Effector memory CD4-positive, alpha-beta T cell (primary cell): Measurements from ENCODE around the gene USP5.
"Not testable (repeated sequence)": the region's sequence is repeated elsewhere in the genome, so short reads cannot be mapped to it uniquely, and the experiment has no call there.

Source experiments
- DNase-seq, 3 donors: peaks; one replicate each; pipeline ENCODE4 v3.0.0-alpha.2; 2020
- H3K27ac ChIP-seq: 2 replicates; pipeline ENCODE4 v1.7.0; 2013; ENCODE audit warnings: mild to moderate bottlenecking, low read length, moderate library complexity; ENCODE audit not compliant: insufficient read depth, poor library complexity, severe bottlenecking
- H3K27me3 ChIP-seq: replicated peaks from 2 replicates; pipeline ENCODE4 v1.7.0; 2013; ENCODE audit warnings: mild to moderate bottlenecking, low read length; ENCODE audit not compliant: insufficient read depth, control insufficient read depth, poor library complexity, severe bottlenecking
- H3K36me3 ChIP-seq: 2 replicates; pipeline ENCODE4 v1.7.0; 2013; ENCODE audit warnings: mild to moderate bottlenecking, low read length, moderate library complexity; ENCODE audit not compliant: control insufficient read depth, insufficient read depth
- H3K4me1 ChIP-seq: 2 replicates; pipeline ENCODE4 v1.7.0; 2013; ENCODE audit warnings: low read length, mild to moderate bottlenecking; ENCODE audit not compliant: control insufficient read depth, insufficient read depth, poor library complexity, severe bottlenecking
- H3K4me3 ChIP-seq: 2 replicates; pipeline ENCODE4 v1.7.0; 2013; ENCODE audit warnings: low read length, low read depth, mild to moderate bottlenecking; ENCODE audit not compliant: insufficient read depth, poor library complexity, severe bottlenecking
- H3K9me3 ChIP-seq: 2 replicates; pipeline ENCODE4 v1.7.0; 2013; ENCODE audit warnings: mild to moderate bottlenecking, low read length, moderate library complexity; ENCODE audit not compliant: control insufficient read depth

Gene USP5

DNA sequence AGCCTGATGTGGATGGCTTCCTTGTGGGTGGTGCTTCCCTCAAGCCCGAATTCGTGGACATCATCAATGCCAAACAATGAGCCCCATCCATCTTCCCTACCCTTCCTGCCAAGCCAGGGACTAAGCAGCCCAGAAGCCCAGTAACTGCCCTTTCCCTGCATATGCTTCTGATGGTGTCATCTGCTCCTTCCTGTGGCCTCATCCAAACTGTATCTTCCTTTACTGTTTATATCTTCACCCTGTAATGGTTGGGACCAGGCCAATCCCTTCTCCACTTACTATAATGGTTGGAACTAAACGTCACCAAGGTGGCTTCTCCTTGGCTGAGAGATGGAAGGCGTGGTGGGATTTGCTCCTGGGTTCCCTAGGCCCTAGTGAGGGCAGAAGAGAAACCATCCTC is 18.4 kb downstream of the USP5 start:
- peaks cover 12% of the 10 kb centered on the region for H3K36me3 ChIP-seq
- H3K9me3 ChIP-seq, H3K4me3 ChIP-seq, H3K27ac ChIP-seq, DNase-seq, H3K27me3 ChIP-seq: not testable (repeated sequence)
- H3K4me1 ChIP-seq, result peaks cover 44% of the 10 kb centered on the region

DNA sequence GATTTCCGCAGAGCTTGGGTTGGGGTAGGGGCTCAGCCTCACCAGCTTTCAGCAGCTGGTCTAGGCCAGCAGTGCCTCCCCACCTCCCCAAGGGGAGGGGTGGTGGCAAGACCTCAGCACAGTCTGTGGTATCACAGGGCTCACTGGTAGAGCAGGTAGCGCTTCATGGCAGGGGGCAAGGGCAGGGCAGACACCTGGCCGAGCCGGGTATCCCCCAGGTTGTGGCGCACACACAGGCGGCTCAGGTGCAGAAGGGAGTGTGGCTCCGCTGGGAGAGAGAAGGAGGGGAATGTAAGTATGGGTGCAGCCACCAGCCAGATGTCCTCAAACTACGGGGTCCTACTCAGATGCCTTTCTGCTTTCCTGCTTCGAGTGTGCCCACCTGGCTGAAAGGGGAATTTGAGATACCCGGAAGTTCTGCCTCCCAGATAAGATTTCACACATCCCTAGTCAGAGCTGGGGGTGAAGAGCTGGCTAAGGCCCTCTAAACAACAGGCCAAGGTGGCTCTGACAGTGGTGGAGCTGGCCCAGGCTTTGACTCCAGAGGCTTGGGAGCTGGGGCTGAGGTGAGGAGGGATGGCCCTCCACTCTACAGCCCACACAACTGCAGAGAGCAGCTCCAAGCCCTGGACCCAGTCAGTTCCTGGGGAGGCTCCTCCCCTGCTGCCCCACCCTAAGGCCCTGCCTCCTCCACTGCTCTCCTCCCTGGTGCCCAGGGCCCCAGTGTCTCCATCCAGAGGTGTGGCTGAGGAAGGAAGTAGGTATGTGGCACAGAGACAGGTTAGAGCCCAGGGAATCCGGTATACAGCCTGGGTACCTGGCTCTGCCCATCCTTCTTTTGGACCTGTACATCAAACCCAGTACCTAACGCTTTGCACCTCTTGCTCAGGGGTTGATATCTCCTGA is 19.4 kb downstream of the USP5 start:
- peak in 1 of 3 donors; percentile 21 for DNase-seq
- Histone ChIP-seq H3K27me3 (no peaks in the 10 kb centered on the region), H3K27ac (peak overlapping the region; percentile 82), H3K4me1 (peaks cover 44% of the 10 kb centered on the region), H3K36me3 (peaks cover 12% of the 10 kb centered on the region), H3K9me3 (no peaks in the 10 kb centered on the region), H3K4me3 (peak overlapping the region; percentile 83)

DNA sequence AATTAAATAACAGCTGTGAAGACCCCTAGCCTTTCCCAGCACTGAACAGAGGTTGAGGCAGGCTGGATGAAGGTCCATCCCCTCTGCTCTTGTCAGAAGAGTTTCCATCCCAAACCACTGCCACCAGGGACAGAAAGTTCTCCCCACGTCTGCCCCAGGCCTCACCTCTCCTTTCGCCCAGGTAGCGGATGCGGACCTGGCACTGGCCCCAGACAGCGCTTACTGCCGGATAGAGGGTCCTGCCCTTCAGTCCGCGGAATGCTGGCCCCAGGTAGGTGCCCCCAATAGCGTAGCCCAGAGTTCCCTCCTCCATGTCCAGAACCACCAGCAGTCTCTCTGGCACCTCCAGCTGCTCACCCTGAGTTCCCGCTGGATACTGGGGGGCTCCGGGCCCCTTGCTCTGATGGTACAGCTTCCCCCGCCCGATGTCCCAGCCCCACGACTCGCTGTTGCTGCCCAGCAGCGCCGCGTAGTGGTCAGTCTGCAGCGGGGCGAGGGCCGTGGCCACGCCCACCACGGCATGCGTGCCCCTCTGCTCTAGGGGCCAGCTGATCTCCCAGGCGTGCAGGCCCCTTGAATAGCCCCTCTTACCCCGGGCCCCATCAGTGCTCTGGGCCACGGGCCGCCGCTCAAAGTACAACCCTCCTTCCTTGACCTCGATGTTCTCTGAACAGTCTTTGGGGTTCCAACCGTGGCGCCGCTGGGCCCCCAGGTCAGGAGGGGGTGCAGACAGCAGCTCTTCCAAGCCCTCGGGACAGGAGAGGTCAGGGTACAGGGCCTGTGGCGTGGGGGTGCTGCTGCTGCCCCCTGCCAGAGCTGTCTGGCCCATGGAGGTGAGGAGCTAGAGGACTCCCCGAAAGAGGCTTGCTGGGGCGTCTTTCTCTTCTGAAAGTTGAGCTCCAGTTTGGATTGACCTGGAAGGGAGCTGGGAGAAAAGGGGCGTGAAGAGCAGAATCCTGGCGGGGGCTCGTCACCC is 20.4 kb downstream of the USP5 start:
- peak; percentile 66 to 75 (median 71) for DNase-seq
- Histone ChIP-seq H3K9me3 (no peaks in the 10 kb centered on the region), H3K27ac (peak overlapping the region; percentile 82), H3K4me3 (peak overlapping the region; percentile 83), H3K36me3 (peaks cover 12% of the 10 kb centered on the region), H3K4me1 (peaks cover 38% of the 10 kb centered on the region), H3K27me3 (no peaks in the 10 kb centered on the region)

DNA sequence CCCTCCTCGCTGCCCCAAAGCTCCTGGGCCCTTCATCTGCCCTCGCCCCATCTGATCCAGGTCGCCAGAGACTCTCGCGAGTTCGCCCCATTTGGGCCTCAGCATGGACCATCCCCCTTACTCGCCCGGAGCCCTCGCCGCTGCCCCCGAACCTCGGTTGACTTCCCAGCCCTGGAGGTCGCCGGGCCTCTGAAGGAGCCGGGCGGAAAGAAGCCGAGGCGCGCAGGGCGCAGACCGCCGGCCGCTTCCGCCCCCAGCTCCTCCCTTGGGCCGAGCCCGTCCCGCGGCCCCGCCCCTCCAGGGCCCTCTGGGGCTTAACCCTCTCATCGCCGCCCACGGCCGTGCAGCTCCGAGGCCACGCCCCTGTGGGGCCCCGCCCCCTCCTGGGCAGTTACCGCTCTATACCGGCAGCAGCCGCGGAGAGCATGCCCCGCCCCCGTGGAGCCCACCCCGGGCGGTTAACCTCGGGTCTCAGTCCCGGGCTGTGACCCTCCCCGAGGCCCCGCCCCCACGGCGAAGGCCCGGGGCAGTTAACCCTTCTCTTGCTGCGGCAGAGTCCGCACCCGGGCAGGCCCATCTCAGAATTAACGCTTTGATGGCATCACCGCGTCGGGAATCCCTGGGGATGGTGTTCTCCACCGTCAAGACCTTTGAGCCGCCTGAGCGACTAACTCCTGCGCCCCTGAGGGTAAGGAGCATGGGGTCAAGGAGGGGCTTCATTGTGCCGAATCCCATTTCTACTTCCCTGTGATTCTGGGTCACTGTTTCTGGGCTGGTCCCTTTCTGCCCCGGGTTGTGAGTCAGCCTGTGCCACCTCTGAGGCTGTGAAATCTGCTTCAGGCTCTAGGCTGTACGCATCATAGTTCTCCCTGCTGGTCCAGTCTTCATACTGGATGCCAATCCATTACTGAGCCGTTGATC is 21.4 kb downstream of the USP5 start, which contains the start of gene SPSB2:
Gene SPSB2, minus strand, starts transcription at position 210 of the 921 bp plus-strand sequence. CDS start 402 bp downstream, outside the sequence.
- Histone ChIP-seq H3K27ac (peak within 1 kb of the TSS; percentile 82), H3K4me1 (peaks cover 33% of the 10 kb centered on the region), H3K36me3 (peaks cover 12% of the 10 kb centered on the region), H3K4me3 (peak within 1 kb of the TSS; percentile 83), H3K9me3 (no peaks in the 10 kb centered on the region), H3K27me3 (no peaks in the 10 kb centered on the region)
- peak; percentile 97 for DNase-seq

DNA sequence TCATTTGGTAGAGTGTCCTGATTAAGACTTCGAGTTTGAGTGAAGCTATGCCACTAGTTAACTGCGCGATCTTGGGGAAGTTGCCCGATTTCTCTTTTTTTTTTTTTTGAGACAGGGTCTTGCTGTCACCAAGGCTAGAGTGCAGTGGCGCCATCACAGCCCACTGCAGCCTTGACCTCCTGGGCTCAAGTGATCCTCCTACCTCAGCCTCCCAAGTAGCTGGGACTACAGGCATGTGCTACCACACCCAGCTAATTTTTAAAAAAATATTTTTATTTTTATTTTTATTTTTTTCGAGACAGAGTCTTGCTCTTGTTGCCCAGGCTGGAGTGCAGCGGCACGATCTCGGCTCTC is 22.0 kb downstream of the USP5 start:
- H3K27me3 ChIP-seq, H3K9me3 ChIP-seq, DNase-seq: not testable (repeated sequence)
- Histone ChIP-seq H3K27ac (peak overlapping the region; percentile 82), H3K4me1 (peaks cover 27% of the 10 kb centered on the region), H3K4me3 (peak overlapping the region; percentile 83), H3K36me3 (peaks cover 12% of the 10 kb centered on the region)

DNA sequence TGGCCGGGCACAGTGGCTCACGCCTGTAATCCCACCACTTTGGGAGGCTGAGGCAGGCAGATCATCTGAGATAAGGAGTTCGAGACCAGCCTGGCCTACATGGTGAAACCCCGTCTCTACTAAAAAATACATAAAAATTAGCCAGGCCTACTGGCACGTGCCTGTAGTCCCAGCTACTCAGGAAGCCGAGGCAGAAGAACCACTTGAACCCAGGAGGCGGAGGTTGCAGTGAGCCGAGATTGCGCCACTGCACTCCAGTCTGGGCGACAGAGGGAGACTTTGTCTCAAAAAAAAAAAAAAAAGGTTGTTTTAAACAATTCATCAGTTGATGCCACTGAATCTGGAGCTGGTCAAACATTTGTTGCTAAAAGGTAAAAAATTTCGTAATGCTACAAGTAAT is 27.9 kb downstream of the USP5 start:
- H3K4me3 ChIP-seq, H3K4me1 ChIP-seq, H3K27ac ChIP-seq, H3K27me3 ChIP-seq, H3K9me3 ChIP-seq, DNase-seq, H3K36me3 ChIP-seq: not testable (repeated sequence)

DNA sequence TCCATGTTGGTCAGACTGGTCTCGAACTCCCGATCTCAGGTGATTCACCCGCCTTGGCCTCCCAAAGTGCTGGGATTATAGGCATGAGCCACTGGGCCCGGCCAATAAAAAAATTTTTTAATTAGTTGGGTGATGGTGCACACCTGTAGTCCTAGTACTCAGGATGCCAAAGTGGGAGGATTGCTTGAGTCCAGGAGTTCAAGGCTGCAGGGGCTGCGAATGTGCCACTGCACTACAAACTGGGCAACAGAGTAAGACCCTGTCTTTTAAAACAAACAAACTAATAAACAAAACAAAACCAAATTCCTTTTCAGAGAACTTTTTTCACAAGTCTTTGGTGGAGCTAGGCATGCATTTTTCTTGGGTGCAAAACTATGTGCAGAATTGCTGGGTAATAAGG is 31.3 kb downstream of the USP5 start:
- Histone ChIP-seq H3K4me3 (no peak overlapping the region), H3K27ac (no peak overlapping the region), H3K36me3 (no peaks in the 10 kb centered on the region), H3K9me3 (no peaks in the 10 kb centered on the region), H3K27me3 (no peaks in the 10 kb centered on the region), H3K4me1 (no peaks in the 10 kb centered on the region)
- DNase-seq, result no peak

DNA sequence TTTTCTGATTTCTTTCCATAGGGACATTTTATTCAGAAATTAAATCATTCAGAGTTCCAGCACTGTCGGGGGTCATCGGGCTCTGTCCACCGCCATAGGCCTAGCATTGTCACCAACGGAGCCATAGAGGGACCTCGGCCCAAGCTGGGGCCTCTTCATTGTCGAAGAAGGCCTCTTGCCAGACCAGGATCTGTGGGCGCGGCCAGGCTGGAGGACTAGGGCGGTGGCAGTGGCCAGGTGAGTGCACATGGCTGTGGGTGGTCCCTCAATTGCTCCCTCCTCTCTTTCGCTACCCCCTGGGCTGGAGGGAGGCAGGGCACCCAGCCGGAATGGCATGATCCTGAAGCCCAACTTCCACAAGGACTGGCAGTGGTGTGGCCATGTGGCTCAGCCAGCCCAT is 31.7 kb downstream of the USP5 start:
- H3K9me3 ChIP-seq, result no peaks in the 10 kb centered on the region
- no peaks in the 10 kb centered on the region for H3K27me3 ChIP-seq
- H3K4me3 ChIP-seq, result no peak overlapping the region

DNA sequence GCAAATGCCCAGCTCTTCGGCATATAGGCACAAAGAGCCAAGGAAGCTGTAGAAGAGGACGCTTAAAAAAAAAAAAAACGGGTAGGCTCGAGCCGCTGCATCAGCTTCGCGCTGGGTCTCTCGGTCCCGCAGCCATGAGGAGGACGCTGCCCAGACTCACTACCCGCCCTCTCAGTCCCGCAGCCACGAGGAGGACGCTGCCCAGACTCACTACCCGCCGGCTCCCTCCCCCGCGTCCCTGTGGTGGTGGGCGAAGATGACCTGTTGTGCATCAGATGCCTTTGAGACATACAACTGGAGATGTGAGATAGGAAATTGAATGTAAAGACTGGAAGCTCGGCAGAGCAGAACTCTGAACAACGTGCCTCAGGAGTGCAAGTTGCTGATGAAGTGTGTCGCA is 32.6 kb downstream of the USP5 start:
- Histone ChIP-seq H3K27ac (no peak overlapping the region), H3K4me3 (no peak overlapping the region), H3K4me1 (no peaks in the 10 kb centered on the region), H3K9me3 (no peaks in the 10 kb centered on the region), H3K27me3 (no peaks in the 10 kb centered on the region), H3K36me3 (no peaks in the 10 kb centered on the region)
- no peak for DNase-seq

More for the DNA sequence above, 31.7 kb downstream of the USP5 start:
- no peaks in the 10 kb centered on the region for H3K4me1 ChIP-seq
- no peaks in the 10 kb centered on the region for H3K36me3 ChIP-seq
- DNase-seq, result no peak
- no peak overlapping the region for H3K27ac ChIP-seq
